ENCODE results near the gene KIAA1958. TPM values are rescaled to one million over a fixed set of nuclear protein-coding genes. Genes with fewer than 3 reads are reported as not detected.
"Not testable (repeated sequence)": the region's sequence is repeated elsewhere in the genome, so short reads cannot be mapped to it uniquely, and the experiment has no call there.

Gene KIAA1958
- total RNA-seq, 1 donor from 2014 or later, result 3.9 TPM

DNA sequence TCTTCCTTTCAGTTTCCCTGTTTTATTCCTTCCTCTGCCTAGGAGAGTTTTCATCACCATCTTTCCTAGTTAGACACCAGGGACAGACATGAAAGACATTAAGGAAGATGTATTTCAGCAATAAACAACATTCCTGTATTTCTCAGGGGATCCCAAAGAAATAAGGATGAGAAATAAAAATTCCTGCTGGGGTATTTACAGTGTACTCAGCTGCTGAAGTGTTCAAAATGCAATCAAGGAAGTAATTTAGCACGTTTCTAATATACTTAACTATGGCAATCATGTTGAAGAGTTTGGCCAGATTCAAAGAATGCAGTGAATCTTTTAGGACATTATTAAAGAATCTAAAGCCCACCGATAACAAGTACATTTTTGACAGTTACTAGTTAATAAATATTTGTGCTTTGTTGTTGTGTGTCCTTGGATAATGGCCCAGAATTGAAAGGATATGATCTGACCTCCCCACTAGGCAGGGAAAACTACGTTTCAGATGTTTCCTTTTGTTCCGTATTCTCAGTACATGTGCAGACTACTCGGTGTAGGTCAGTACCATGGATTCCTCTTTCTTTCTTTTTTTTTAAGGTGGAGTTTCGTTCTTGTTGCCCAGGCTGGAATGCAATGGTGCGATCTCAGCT, 184.5 kb downstream of the KIAA1958 start:
- no peak for ATAC-seq (ENCODE audit: poor library complexity)

DNA sequence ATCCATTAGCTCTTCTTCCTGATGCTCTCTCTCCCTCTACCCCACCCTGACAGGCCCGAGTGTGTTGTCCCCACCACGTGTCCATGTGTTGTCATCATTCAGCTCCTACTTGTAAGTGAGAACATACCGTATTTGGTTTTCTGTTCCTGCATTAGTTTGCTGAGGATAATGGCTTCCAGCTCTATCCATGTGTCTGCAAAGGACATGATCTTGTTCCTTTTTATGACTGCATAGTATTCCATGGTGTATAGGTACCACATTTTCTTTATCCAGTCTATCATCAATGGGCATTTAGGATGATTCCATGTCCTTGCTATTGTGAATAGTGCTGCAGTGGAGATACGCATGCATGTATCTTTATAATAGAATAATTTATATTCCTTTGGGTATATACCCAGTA, 186.6 kb downstream of the KIAA1958 start:
- intact Hi-C loops (cut with DNase I); DNase-seq: not testable (repeated sequence)

More for the DNA sequence above, 184.5 kb downstream of the KIAA1958 start:
- no peak for DNase-seq
- intact Hi-C loops (cut with DNase I), result no loop called here

DNA sequence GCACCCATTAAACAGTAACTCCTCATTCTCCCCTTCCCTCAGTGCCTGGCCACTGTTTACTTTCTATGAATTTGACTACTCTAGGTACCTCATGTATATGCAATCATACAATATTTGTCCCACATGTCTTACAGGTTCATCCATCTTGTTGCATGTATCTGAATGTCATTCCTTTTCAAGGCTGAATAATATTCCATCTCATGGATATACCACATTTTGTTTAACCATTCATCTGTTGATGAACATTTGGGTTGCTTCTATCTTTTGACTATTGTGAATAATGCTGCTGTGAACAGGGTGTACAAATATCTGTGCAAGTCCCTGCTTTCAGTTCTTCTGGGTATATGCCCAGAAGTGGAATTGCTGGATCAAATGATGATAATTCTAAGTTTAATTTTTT, 190.4 kb downstream of the KIAA1958 start:
- ATAC-seq (ENCODE audit: poor library complexity) (no peak), DNase-seq (no peak)
- intact Hi-C loops (cut with DNase I), result no loop called here

More for the DNA sequence above, 186.6 kb downstream of the KIAA1958 start:
- not testable (repeated sequence) for ATAC-seq (ENCODE audit: poor library complexity)

DNA sequence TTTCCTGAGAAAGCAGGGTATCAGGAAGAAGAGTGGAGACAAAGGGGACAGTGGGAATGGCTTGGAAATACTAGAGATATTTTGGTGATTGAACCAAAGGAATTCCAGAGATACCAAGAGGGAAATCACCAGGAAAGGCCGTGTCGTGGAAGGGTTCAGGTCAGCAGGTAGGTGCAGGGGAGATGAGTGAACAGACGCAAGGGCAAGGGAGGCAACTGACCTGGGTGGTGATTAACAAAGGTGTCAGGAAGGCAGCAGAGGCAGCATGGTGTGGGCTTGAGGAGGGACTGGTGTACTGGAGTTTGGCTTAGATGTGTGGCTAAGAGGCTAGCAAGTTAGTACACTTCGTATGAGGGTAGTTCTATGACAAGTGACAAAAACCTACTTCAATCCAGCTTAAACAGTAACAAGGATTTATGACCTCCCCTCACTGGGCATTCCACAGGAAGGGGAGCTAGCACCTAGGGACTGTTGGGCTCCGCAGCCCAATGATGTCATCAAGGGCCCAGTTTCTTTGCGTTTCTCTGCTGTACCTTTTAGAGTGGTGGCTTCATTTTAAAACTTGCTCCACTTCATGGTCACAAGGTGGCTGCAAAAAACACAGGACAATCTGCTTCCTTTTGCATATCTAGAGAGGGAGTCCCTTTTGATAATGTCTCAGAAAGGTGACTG, 194.2 kb downstream of the KIAA1958 start:
- ATAC-seq (ENCODE audit: poor library complexity), result no peak
- intact Hi-C loops (cut with DNase I), result no loop called here
- DNase-seq, result no peak

DNA sequence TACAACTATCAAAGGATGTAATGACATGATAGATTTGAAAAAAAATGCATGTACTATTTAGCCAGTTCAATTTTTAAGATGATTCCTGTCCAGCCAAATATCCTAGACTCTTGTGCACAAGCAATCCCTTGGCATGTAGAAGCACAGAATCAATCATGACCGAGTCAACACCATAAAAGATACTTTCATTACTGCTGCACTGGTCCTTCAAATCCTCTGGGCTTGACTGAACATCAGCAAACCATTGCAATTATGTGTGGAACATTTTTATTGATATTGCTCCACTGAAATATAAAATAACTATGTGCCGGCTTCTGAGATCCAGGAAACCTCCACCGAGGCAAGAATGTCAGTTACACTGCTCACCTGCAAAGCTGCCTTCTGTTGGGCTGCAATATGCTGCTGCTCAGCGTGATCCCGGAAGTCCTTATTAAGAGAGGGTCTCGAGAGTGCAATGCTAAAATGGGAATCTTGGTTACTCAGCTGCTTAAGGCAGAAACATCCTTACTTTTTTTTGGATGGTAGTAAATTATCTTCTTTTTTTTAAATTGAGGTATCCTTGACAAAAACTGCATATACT, 202.6 kb downstream of the KIAA1958 start:
- DNase-seq (no peak), ATAC-seq (ENCODE audit: poor library complexity) (no peak)
- intact Hi-C loops (cut with DNase I), result no loop called here

DNA sequence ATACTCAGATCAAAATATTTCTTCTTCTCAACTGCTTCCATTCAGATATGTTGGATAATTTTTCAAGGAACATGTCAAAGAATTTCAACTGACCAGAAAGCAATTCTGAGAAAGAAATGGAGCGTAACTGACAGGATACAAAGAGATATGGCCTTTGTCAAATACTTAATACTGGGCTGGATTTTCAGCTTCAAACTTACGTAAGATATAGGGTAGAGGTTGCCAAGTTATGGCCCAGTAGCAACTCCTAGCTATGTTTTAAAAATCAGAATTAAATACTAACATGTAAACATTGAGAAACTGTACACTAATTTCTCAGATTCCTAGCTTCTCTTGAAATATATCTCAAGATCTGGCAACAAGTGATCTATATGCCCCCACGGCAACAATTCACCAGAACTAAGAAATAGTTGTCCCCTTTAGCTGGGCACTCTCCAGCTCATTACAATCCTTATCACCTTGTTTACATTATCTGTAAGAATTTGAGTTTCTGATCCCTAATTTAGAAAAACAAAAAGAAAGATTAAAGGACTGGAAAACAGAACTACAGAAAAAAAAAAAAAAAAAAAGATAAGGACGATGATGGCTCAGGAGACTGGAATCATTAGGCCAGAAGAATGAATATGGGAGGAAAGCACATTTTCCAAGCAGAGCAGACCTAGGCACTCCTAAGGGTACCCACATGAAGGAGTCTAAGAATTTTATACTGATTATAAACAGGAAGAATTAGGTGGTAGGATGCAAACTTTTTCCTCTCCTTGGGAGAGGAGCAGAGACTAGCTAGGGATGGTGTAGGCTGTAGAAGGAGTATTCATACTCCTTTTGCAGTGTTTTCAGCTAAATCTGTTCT, 208.3 kb downstream of the KIAA1958 start:
- DNase-seq, result no peak
- no peak for ATAC-seq (ENCODE audit: poor library complexity)
- intact Hi-C loops (cut with DNase I), result no loop called here

DNA sequence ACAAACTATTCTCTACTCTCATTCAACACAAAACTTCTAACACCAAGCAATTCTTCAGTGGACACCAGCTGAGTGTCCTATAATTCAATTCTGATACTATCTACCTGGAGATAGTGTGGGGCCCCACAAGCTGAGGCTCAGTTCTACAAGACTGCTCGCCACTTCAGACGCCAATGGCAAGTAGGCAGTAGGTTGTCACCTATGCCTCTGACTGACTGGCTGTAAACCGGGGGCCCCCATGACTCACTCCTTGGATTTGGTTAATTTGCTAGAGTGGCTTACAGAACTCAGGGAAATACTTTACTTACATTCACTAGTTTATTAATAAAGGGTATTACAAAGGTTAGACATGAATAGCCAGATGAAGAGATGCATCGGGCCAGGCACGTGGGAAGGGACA, 209.8 kb downstream of the KIAA1958 start:
- DNase-seq, result no peak
- no peak for ATAC-seq (ENCODE audit: poor library complexity)
- intact Hi-C loops (cut with DNase I), result no loop called here

DNA sequence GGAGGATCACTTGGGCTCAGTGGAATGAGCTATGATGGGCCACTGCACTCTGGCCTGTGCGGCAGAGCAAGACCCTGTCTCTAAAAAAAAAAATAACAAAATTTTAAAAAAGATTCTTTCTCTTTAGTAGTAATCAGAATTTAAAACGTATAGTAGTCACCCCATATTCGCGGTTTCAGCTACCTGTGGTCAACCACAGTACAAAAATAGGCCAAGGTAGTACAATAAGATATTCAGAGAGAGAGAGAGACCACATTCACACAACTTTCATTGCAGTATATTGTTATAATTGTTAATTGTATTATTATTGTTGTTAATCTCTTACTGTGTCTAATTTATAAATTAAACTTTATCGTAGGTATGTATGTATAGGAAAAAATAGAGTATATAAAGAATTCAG, 212.6 kb downstream of the KIAA1958 start:
- ATAC-seq (ENCODE audit: poor library complexity), result no peak
- no peak for DNase-seq
- intact Hi-C loops (cut with DNase I), result no loop called here

DNA sequence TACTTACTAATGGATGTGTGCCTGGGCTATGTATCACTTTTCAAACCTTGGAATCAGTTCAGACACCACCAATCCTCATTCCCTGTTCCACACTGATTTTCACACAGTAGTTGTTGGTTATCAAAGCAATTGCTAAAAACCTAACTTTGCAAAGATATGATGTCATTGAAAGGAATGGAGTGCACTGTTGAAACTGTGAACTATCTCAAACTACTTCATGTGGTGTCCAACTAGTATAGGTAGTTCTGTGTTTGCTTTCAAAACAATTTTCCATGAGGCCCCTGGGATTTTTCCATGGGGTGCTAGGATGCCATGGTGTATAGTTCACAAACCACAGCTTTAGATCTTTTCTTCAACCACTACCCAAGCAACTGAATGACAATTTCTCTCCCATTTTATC, 213.5 kb downstream of the KIAA1958 start:
- DNase-seq (no peak), ATAC-seq (ENCODE audit: poor library complexity) (no peak)
- intact Hi-C loops (cut with DNase I), result no loop called here

DNA sequence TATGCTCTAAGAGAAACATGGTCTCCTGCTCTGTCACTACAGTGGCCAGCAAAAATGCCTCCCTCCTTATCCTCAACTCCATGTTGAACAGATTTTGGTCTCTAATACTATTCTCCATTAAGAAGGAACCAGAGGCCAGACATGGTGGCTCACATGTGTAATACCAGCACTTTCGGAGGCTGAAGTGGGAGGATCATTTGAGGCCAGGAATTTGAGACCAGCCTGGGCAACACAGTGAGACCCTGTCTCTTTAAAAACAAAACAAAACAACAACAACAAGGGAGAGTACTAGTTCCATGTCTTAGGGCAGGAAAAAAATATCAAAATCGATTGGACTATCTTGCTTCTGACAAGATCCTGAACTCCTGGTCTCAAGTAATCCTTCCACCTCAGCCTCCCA, 216.7 kb downstream of the KIAA1958 start:
- ATAC-seq (ENCODE audit: poor library complexity), result no peak
- intact Hi-C loops (cut with DNase I), result no loop called here
- DNase-seq, result no peak

DNA sequence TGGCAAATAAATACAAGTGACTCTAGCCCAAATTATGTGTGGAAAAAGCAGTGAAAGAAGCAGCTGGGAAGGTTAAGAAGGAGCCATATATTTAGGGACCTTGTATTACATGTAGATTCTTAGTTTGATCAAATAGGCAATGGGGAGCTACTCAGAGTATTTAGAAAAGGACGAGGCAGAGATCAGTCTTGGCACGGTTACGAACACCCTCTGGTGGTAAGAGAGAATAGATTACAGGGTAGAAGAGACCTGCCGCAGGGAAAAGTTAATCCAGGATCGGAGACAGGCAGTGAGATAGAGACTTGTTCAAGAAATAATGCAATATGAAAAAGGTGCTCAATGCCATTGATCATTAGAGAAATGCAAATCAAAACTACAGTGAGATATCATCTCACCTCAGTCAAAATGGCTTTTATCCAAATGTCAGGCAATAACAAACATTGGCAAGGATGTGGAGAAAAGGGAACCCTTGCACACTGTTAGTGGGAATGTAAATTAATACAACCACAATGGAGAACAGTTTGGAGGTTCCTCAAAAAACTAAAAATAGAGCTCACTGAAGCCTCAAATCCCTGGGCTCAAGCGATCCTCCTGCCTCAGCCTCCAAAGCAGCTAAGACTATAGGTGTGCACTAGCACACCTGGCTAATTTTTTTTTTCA, 219.3 kb downstream of the KIAA1958 start:
- ATAC-seq (ENCODE audit: poor library complexity) (peak; percentile 80), DNase-seq (no peak)
- intact Hi-C loops (cut with DNase I), result no loop called here

DNA sequence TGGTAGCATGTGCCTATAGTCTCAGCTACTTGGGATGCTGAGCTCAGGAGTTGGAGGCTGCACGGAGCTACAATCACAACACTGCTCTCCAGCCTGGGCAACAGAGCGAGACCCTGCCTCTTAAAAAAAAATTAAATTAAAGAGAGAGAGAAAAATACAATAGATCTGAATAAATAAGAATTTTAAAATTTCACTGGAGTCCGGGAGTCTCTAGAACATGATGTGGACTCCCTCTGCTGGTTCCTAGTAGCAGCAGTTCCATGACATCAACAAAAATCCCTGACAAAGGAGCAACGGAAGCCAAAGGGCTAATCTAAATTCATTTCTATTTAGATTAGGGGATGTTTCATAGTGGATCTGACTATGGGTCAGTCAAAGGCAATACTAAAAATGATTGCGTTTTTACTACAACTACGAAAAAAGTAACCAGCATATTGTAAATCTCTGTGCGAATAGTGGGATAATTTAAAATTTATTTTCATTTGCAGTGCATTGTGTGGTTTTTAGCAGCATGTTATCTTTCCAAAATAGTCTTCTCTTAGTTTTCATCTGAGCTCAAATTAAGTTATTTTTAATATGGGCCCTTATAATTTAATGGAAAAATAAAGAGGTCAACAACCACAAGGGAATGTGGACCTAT, 224.5 kb downstream of the KIAA1958 start:
- intact Hi-C loops (cut with DNase I), result no loop called here
- ATAC-seq (ENCODE audit: poor library complexity) (peak; percentile 60), DNase-seq (no peak)

DNA sequence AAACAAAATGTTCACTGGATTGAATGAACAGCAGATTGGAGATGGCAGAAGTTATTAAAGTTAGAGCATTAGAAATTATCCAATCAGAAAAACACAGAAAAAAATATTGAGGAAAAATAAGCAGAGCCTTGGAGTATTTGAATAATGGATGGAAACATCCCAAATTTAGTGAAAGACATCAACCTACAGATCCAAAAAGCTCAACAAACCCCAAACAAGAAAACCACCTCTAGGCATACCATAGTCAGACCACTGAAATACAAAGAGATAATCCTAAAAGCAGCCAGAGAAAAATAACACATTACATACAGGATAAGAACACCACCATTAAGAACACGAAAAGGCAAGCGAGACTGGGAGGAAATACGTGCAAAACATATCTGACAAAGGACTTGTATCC, 226.1 kb downstream of the KIAA1958 start:
- DNase-seq, result no peak
- no peak for ATAC-seq (ENCODE audit: poor library complexity)
- intact Hi-C loops (cut with DNase I), result no loop called here

DNA sequence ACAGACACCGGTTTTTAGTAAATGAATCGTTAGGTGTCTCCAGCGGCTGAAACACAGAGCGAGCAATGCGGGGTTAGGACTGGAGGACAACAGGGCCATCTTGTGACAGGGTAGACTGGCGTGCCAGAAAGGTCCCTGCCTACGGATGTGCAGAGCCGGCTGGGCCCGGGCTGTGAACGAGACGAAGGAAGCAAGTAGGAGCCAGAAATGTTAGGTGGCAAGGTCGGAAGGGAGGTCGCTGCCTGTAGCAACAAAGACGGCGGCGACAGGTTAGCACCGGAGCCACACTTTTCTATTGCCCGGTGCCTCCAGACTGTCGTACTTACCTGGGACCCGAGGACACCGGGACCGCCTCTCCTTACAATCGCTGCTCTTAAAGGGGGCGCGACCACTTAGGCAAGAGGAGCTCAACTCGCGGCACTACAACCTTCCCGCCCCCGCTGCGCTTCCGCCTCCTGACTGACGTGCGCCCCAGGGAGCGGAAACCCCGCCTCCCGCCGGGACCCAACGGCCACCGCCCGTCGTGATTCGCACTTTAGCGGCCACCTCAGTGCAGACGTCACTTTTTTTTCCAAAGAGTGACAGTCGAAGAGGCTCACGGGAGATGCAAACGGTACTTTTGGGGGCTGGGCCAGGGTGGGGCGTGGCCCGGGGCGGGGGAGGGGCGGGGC, 231.2 kb downstream of the KIAA1958 start, which contains the start of gene INIP:
TSS of gene INIP (minus strand) at position 457 of the 671 bp plus-strand sequence. CDS start 1,632 bp downstream, outside the sequence.
- DNase-seq (peak; percentile 97), ATAC-seq (ENCODE audit: poor library complexity) (peak; percentile 99)
- intact Hi-C loops (cut with DNase I), result no loop called here
